ENCODE data around the gene CNTD1.
A peak's percentile ranks its signal among the peaks of the same experiment; 100 is the strongest.
"Not testable (repeated sequence)": the region's sequence is repeated elsewhere in the genome, so short reads cannot be mapped to it uniquely, and the experiment has no call there.

Gene CNTD1

GRCh38 chr17:42856516-42856915, 57.9 kb downstream of the CNTD1 start:
- not testable (repeated sequence) for H3K27me3 Mint-ChIP-seq, H3K9me3 Mint-ChIP-seq, H3K4me3 Mint-ChIP-seq, H3K4me1 Mint-ChIP-seq, ATAC-seq, DNase-seq
- peak overlapping the region in 1 of 2 donors; percentile 80 for H3K27ac Mint-ChIP-seq

GRCh38 chr17:42857389-42857788, 58.7 kb downstream of the CNTD1 start:
- no peak overlapping the region for H3K27ac Mint-ChIP-seq
- H3K9me3 Mint-ChIP-seq: no peaks in the 10 kb centered on the region
- no peaks in the 10 kb centered on the region for H3K4me1 Mint-ChIP-seq
- ATAC-seq: no peak
- no peaks in the 10 kb centered on the region for H3K27me3 Mint-ChIP-seq
- no peak for DNase-seq
- H3K4me3 Mint-ChIP-seq: no peak overlapping the region
